Choroid plexus epithelial cell (primary cell): ENCODE results near the gene KRTAP5-10.
"Not testable (repeated sequence)": the region's sequence is repeated elsewhere in the genome, so short reads cannot be mapped to it uniquely, and the experiment has no call there.

Experiments used
- DNase-seq: peaks from one replicate; pipeline ENCODE4 v3.0.0-alpha.2; 2010; ENCODE audit warnings: low read depth
- H3K4me3 ChIP-seq: 2 replicates; pipeline ENCODE4 v1.5.1; 2011; ENCODE audit warnings: low read depth, mild to moderate bottlenecking, control low read depth, low read length, moderate library complexity
- CTCF ChIP-seq: conservative IDR thresholded peaks from 2 replicates; pipeline ENCODE4 v1.5.1; 2011; ENCODE audit warnings: low read depth, mild to moderate bottlenecking, control low read depth, inconsistent platforms, low read length, moderate library complexity

Gene KRTAP5-10

GRCh38 chr11:71538666-71538990, 26.7 kb upstream of the KRTAP5-10 start:
- H3K4me3 ChIP-seq = no peak overlapping the region
- DNase-seq = no peak
- no peak for TF ChIP-seq CTCF

GRCh38 chr11:71539017-71539416, 26.3 kb upstream of the KRTAP5-10 start:
- no peak for DNase-seq
- no peak for TF ChIP-seq CTCF
- no peak overlapping the region for H3K4me3 ChIP-seq

GRCh38 chr11:71539971-71540370, 25.4 kb upstream of the KRTAP5-10 start:
- H3K4me3 ChIP-seq, DNase-seq: not testable (repeated sequence)

DNA sequence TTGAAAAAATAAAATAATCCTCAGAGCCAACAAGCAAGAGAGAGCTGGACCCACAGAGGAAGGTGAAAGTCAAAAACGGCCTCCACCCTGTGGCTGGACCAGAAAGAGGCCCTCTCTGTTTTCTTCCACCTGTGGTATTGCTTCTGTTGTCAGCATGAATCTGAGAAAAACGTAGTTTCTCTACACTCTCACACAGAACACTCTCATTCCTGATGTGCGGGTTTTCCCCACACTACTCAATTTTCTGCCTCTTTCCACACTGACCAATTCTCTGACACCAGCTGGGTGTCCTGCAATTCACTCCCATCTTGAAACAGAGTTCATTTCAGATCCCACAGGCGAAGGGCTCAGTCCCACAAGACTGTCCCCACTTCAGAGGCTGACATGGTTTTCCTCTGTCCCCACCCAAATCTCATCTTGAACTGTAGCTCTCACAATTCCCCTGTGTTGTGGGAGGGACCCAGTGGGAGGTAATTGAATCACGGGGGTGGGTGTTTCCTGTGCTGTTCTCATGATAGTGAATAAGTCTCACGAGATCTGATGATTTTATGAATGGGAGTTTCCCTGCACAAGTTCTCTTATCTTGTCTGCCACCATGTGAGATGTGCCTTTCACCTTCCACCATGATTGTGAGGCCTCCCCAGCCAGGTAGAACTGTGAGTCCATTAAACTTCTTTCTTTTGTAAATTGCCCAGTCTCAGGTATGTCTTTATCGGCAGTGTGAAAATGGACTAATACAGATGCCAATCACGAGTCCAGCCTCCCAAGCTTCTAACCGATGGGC, 24.6 kb upstream of the KRTAP5-10 start:
- DNase-seq, H3K4me3 ChIP-seq: not testable (repeated sequence)

GRCh38 chr11:71542382-71542781, 23.0 kb upstream of the KRTAP5-10 start:
- H3K4me3 ChIP-seq = no peak overlapping the region
- DNase-seq = no peak
- TF ChIP-seq CTCF = no peak

GRCh38 chr11:71542879-71543777, 22.2 kb upstream of the KRTAP5-10 start:
- no peak for TF ChIP-seq CTCF
- DNase-seq = no peak
- no peak overlapping the region for H3K4me3 ChIP-seq

DNA sequence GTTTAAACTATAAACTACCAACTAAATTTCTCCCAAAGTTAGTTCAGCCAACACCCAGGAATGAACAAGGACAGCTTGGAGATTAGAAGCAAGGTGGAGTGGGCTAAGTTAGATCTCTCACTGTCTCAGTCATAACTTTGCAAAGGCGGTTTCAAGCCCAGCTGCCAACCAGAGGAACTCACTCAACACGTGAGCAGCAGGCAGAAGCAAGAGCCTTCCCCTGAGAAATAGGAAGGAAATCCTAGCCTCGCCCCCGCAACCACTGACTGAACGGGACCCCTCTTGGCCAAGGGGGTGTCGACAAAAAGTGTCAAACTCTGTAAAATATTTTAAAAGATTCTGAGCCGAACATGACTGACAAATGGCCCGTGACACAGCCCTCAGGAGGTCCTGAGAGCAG, 21.5 kb upstream of the KRTAP5-10 start:
- DNase-seq = no peak
- H3K4me3 ChIP-seq = no peak overlapping the region

More for the DNA sequence above, 21.5 kb upstream of the KRTAP5-10 start:
- no peak for TF ChIP-seq CTCF
